ENCODE results near the gene PLPP2.

PLPP2 gene

DNA sequence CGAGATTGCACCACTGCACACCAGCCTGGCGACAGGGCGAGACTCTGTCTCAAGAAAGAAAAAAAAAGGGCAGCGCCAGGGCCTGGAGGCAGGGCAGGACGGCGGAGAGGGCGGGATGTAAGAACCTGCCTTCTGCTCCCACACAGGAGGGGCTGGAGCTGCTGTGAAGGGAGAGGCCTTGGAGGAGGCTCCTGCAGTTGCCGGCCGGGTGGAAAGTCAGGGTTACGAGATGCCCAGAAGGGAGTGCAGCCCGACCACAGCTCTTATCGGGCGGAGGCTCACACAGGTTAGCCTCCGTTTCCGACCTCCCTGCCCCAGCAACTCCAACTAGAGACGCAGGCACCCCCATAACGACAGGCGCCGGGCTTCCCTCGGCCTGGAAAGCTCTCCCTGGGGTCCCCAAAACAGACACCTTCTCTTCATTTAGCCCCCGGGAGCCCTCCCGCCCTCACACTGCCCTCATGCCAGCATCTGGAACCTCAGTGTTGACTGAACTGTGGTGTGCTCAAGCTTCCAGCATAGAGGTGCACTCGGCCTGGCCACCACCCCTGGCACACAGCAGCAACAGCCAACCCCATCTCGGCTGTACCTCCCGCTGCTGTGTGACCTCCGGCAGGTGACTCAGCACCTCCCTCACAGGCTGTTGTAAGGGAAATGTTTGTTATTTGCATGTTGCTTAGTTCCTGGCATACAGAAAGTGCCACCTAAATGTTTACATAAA is 1.4 kb downstream of the PLPP2 start:
- no peak overlapping the region for H2BK15ac ChIP-seq (replicated peaks; ENCODE audit: low read depth)
- H3K23ac ChIP-seq (ENCODE audit: low read length): no peak overlapping the region
- peak overlapping the region; percentile 63 for H3K18ac ChIP-seq (ENCODE audit: low read length)
- no peak overlapping the region for H3K4me3 ChIP-seq (ENCODE audit: low read length)
- H3K56ac ChIP-seq (ENCODE audit: low read length): peak overlapping the region; percentile 80
- H3K79me1 ChIP-seq (ENCODE audit: low read length): no peaks in the 10 kb centered on the region
- H3K27ac ChIP-seq (ENCODE audit: low read depth, low read length): peak overlapping the region; percentile 87
- H2BK5ac ChIP-seq (ENCODE audit: low read length): peak overlapping the region; percentile 62
- no peak overlapping the region for H4K5ac ChIP-seq (ENCODE audit: low read length)
- H3K9ac ChIP-seq (ENCODE audit: low read length): peak overlapping the region; percentile 47
- H3K27me3 ChIP-seq (ENCODE audit: insufficient read depth, low read length, poor library complexity): no peaks in the 10 kb centered on the region
- no peaks in the 10 kb centered on the region for H3K4me1 ChIP-seq (ENCODE audit: control insufficient read depth, low read depth, low read length)
- H3K79me2 ChIP-seq (ENCODE audit: control insufficient read depth, insufficient read depth, low read length): no peaks in the 10 kb centered on the region
- peak overlapping the region; percentile 23 for H3K4me2 ChIP-seq (ENCODE audit: low read length)
- no peak overlapping the region for H2BK120ac ChIP-seq (ENCODE audit: low read depth, low read length)
- WGBS (ENCODE audit: extremely low coverage, insufficient coverage, low lambda C conversion rate): no CpG with 5 or more reads among the region's 26 CpGs
- H2AK5ac ChIP-seq (ENCODE audit: low read length): no peak overlapping the region
- H3K4ac ChIP-seq (ENCODE audit: low read depth, low read length): peak overlapping the region; percentile 44
- no peak overlapping the region for H4K8ac ChIP-seq (ENCODE audit: low read depth, low read length)
- no peaks in the 10 kb centered on the region for H3K36me3 ChIP-seq (ENCODE audit: control insufficient read depth, insufficient read depth, low read length)
- peak; percentile 96 for DNase-seq

DNA sequence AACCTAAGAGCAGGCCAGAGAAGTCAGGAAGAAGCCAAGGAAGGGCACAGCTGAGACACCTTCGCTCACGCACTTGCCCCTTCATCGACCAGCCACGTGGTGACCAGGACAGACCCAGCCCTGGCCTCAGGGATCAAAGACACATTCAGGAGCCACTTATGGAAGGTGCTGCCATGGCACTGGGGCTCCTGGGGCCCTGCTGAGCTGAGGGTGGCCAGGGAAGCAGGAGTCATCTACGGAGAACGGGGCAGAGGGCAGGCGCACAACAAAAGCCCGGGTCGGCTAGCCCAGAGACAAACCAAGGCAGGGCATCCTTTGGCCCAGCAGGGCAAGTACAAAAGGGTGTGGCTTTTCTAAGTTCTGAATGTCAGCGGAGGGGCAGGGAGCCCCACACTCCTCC is 2.3 kb downstream of the PLPP2 start:
- Histone ChIP-seq H3K4ac (ENCODE audit: low read depth, low read length) (no peak overlapping the region), H3K4me1 (ENCODE audit: control insufficient read depth, low read depth, low read length) (no peaks in the 10 kb centered on the region), H3K4me2 (ENCODE audit: low read length) (no peak overlapping the region), H2BK5ac (ENCODE audit: low read length) (no peak overlapping the region), H4K8ac (ENCODE audit: low read depth, low read length) (no peak overlapping the region), H3K36me3 (ENCODE audit: control insufficient read depth, insufficient read depth, low read length) (no peaks in the 10 kb centered on the region), H3K4me3 (ENCODE audit: low read length) (no peak overlapping the region), H3K23ac (ENCODE audit: low read length) (no peak overlapping the region), H4K5ac (ENCODE audit: low read length) (no peak overlapping the region), H3K79me2 (ENCODE audit: control insufficient read depth, insufficient read depth, low read length) (no peaks in the 10 kb centered on the region), H3K9ac (ENCODE audit: low read length) (no peak overlapping the region), H3K27ac (ENCODE audit: low read depth, low read length) (no peak overlapping the region), H2BK15ac (replicated peaks; ENCODE audit: low read depth) (no peak overlapping the region), H2AK5ac (ENCODE audit: low read length) (no peak overlapping the region), H3K18ac (ENCODE audit: low read length) (no peak overlapping the region), H3K79me1 (ENCODE audit: low read length) (no peaks in the 10 kb centered on the region), H2BK120ac (ENCODE audit: low read depth, low read length) (no peak overlapping the region), H3K56ac (ENCODE audit: low read length) (peak overlapping the region; percentile 50), H3K27me3 (ENCODE audit: insufficient read depth, low read length, poor library complexity) (no peaks in the 10 kb centered on the region)
- WGBS (ENCODE audit: extremely low coverage, insufficient coverage, low lambda C conversion rate): no CpG with 5 or more reads among the region's 10 CpGs
- DNase-seq: no peak

DNA sequence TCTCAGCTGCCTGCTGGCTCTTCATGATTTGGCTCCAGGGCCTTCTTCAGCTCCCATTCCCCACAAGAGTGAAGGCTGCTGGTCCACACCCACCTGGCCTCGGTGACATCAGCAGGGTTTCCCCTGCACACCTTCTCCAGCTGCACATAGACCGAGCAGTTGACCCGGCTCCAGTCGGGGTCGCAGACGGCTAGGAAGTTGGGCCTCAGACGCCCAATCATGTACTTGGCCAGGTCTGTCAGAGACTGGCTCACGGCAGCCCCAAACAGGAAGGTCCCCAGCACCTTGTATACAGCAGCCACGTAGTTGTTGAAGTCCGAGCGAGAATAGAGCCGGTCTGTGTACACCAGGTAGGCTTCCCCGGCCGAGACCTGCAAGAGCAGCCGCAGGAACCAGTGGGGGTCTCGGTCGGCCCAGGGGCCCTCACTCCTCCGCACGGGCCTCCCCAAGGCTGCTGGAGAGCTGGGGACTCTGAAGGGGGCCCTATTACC is 3.8 kb downstream of the PLPP2 start:
- Histone ChIP-seq H2BK15ac (replicated peaks; ENCODE audit: low read depth) (no peak overlapping the region), H3K4me1 (ENCODE audit: control insufficient read depth, low read depth, low read length) (no peaks in the 10 kb centered on the region), H3K4me3 (ENCODE audit: low read length) (no peak overlapping the region), H2BK120ac (ENCODE audit: low read depth, low read length) (no peak overlapping the region), H3K9ac (ENCODE audit: low read length) (no peak overlapping the region), H3K27me3 (ENCODE audit: insufficient read depth, low read length, poor library complexity) (no peaks in the 10 kb centered on the region), H3K56ac (ENCODE audit: low read length) (no peak overlapping the region), H2BK5ac (ENCODE audit: low read length) (no peak overlapping the region), H4K8ac (ENCODE audit: low read depth, low read length) (no peak overlapping the region), H3K36me3 (ENCODE audit: control insufficient read depth, insufficient read depth, low read length) (no peaks in the 10 kb centered on the region), H3K79me2 (ENCODE audit: control insufficient read depth, insufficient read depth, low read length) (no peaks in the 10 kb centered on the region), H2AK5ac (ENCODE audit: low read length) (no peak overlapping the region), H3K18ac (ENCODE audit: low read length) (no peak overlapping the region), H3K4me2 (ENCODE audit: low read length) (no peak overlapping the region), H3K27ac (ENCODE audit: low read depth, low read length) (no peak overlapping the region), H4K5ac (ENCODE audit: low read length) (no peak overlapping the region), H3K4ac (ENCODE audit: low read depth, low read length) (no peak overlapping the region), H3K23ac (ENCODE audit: low read length) (no peak overlapping the region), H3K79me1 (ENCODE audit: low read length) (no peaks in the 10 kb centered on the region)
- DNase-seq: no peak
- WGBS (ENCODE audit: extremely low coverage, insufficient coverage, low lambda C conversion rate): no CpG with 5 or more reads among the region's 19 CpGs

DNA sequence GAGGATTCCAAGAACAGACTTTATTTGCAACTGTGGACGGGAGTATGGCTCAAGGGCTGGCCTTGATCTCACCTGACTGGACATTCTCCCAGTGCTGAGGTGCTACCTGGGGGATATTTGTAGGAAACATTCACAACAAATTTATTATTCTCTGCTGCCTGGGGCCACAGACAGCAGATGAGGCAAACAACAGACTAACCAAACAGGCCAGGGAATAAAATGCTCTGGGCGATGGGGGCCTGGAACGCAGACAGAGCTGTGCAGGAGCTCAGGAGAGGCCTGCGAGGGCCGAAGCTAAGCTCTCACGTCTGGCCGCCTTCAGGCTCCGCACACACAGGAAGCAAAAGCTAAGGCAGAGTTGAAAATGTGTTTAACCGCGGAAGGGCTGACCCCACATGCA is 7.8 kb downstream of the PLPP2 start:
- H2AK5ac ChIP-seq (ENCODE audit: low read length): no peak overlapping the region
- no peaks in the 10 kb centered on the region for H3K79me1 ChIP-seq (ENCODE audit: low read length)
- no peak overlapping the region for H4K8ac ChIP-seq (ENCODE audit: low read depth, low read length)
- H4K5ac ChIP-seq (ENCODE audit: low read length): no peak overlapping the region
- H2BK120ac ChIP-seq (ENCODE audit: low read depth, low read length): no peak overlapping the region
- no peak overlapping the region for H3K23ac ChIP-seq (ENCODE audit: low read length)
- no peak overlapping the region for H2BK5ac ChIP-seq (ENCODE audit: low read length)
- no peak overlapping the region for H2BK15ac ChIP-seq (replicated peaks; ENCODE audit: low read depth)
- no peaks in the 10 kb centered on the region for H3K79me2 ChIP-seq (ENCODE audit: control insufficient read depth, insufficient read depth, low read length)
- no peak overlapping the region for H3K27ac ChIP-seq (ENCODE audit: low read depth, low read length)
- no peaks in the 10 kb centered on the region for H3K27me3 ChIP-seq (ENCODE audit: insufficient read depth, low read length, poor library complexity)
- H3K4me2 ChIP-seq (ENCODE audit: low read length): no peak overlapping the region
- no CpG with 5 or more reads among the region's 10 CpGs for WGBS (ENCODE audit: extremely low coverage, insufficient coverage, low lambda C conversion rate)
- H3K4me3 ChIP-seq (ENCODE audit: low read length): no peak overlapping the region
- H3K4me1 ChIP-seq (ENCODE audit: control insufficient read depth, low read depth, low read length): no peaks in the 10 kb centered on the region
- no peak overlapping the region for H3K18ac ChIP-seq (ENCODE audit: low read length)
- H3K4ac ChIP-seq (ENCODE audit: low read depth, low read length): no peak overlapping the region
- no peak overlapping the region for H3K56ac ChIP-seq (ENCODE audit: low read length)
- DNase-seq: no peak
- no peak overlapping the region for H3K9ac ChIP-seq (ENCODE audit: low read length)
- no peaks in the 10 kb centered on the region for H3K36me3 ChIP-seq (ENCODE audit: control insufficient read depth, insufficient read depth, low read length)

DNA sequence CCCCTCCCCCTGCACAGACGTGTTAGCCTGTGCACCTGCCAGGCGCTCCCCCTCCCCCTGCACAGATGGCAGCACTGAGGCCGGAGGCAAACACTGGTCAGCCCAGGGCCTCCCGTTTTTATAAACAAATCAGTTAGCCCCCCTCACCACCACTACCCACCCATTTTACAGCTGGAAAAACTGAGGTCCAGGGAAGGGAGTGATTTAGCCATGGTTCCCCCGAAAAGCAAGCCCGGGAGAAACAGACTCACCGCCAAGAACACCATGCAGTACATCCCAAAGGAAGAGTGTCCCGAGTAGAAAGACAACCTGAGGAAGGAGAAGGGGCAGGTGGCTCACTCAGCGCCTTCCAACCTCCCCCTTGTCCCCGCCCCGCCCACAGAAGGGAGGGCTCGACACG is 8.7 kb downstream of the PLPP2 start:
- no peak overlapping the region for H2BK120ac ChIP-seq (ENCODE audit: low read depth, low read length)
- no peak overlapping the region for H2BK15ac ChIP-seq (replicated peaks; ENCODE audit: low read depth)
- H3K4me3 ChIP-seq (ENCODE audit: low read length): no peak overlapping the region
- DNase-seq: no peak
- H3K18ac ChIP-seq (ENCODE audit: low read length): no peak overlapping the region
- no peaks in the 10 kb centered on the region for H3K79me2 ChIP-seq (ENCODE audit: control insufficient read depth, insufficient read depth, low read length)
- no peak overlapping the region for H2AK5ac ChIP-seq (ENCODE audit: low read length)
- no peak overlapping the region for H3K4ac ChIP-seq (ENCODE audit: low read depth, low read length)
- H3K27me3 ChIP-seq (ENCODE audit: insufficient read depth, low read length, poor library complexity): no peaks in the 10 kb centered on the region
- no peak overlapping the region for H3K23ac ChIP-seq (ENCODE audit: low read length)
- WGBS (ENCODE audit: extremely low coverage, insufficient coverage, low lambda C conversion rate): no CpG with 5 or more reads among the region's 13 CpGs
- no peaks in the 10 kb centered on the region for H3K79me1 ChIP-seq (ENCODE audit: low read length)
- no peak overlapping the region for H4K5ac ChIP-seq (ENCODE audit: low read length)
- H2BK5ac ChIP-seq (ENCODE audit: low read length): no peak overlapping the region
- H4K8ac ChIP-seq (ENCODE audit: low read depth, low read length): no peak overlapping the region
- H3K9ac ChIP-seq (ENCODE audit: low read length): no peak overlapping the region
- no peak overlapping the region for H3K56ac ChIP-seq (ENCODE audit: low read length)
- H3K36me3 ChIP-seq (ENCODE audit: control insufficient read depth, insufficient read depth, low read length): no peaks in the 10 kb centered on the region
- no peaks in the 10 kb centered on the region for H3K4me1 ChIP-seq (ENCODE audit: control insufficient read depth, low read depth, low read length)
- no peak overlapping the region for H3K27ac ChIP-seq (ENCODE audit: low read depth, low read length)
- H3K4me2 ChIP-seq (ENCODE audit: low read length): no peak overlapping the region

DNA sequence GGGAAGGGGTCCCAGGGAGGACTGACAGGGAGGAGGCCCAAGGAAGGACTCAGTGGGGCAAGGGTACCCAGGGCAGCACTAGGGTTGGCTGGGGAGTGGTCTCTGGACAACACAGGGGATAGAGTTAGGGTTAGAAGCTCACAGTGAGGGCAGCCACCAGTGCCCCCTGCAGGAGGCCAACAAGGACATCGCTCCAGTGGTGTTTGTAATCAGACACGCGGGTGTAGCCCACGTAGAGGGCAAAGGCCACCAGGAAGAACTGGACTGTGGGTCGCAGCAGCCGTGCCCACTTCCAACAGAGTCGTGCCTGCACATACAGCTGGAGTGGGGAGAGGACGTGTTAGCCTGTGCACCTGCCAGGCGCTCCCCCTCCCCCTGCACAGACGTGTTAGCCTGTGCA is 9.2 kb downstream of the PLPP2 start:
- no peaks in the 10 kb centered on the region for H3K79me1 ChIP-seq (ENCODE audit: low read length)
- H3K4ac ChIP-seq (ENCODE audit: low read depth, low read length): no peak overlapping the region
- no peak overlapping the region for H3K56ac ChIP-seq (ENCODE audit: low read length)
- no peak overlapping the region for H2AK5ac ChIP-seq (ENCODE audit: low read length)
- DNase-seq: no peak
- no peak overlapping the region for H3K27ac ChIP-seq (ENCODE audit: low read depth, low read length)
- H3K4me3 ChIP-seq (ENCODE audit: low read length): no peak overlapping the region
- H3K36me3 ChIP-seq (ENCODE audit: control insufficient read depth, insufficient read depth, low read length): no peaks in the 10 kb centered on the region
- WGBS (ENCODE audit: extremely low coverage, insufficient coverage, low lambda C conversion rate): no CpG with 5 or more reads among the region's 10 CpGs
- no peak overlapping the region for H3K9ac ChIP-seq (ENCODE audit: low read length)
- no peaks in the 10 kb centered on the region for H3K27me3 ChIP-seq (ENCODE audit: insufficient read depth, low read length, poor library complexity)
- H4K8ac ChIP-seq (ENCODE audit: low read depth, low read length): no peak overlapping the region
- H3K4me2 ChIP-seq (ENCODE audit: low read length): no peak overlapping the region
- no peak overlapping the region for H2BK5ac ChIP-seq (ENCODE audit: low read length)
- no peaks in the 10 kb centered on the region for H3K4me1 ChIP-seq (ENCODE audit: control insufficient read depth, low read depth, low read length)
- no peak overlapping the region for H2BK120ac ChIP-seq (ENCODE audit: low read depth, low read length)
- no peak overlapping the region for H3K18ac ChIP-seq (ENCODE audit: low read length)
- H4K5ac ChIP-seq (ENCODE audit: low read length): no peak overlapping the region
- H3K79me2 ChIP-seq (ENCODE audit: control insufficient read depth, insufficient read depth, low read length): no peaks in the 10 kb centered on the region
- no peak overlapping the region for H3K23ac ChIP-seq (ENCODE audit: low read length)
- H2BK15ac ChIP-seq (replicated peaks; ENCODE audit: low read depth): no peak overlapping the region
